Activated T-cell treated with anti-CD3 and anti-CD28 coated beads, Interleukin-2, amount 50 U/mL, for 24 hours (primary cell): Measurements from ENCODE around the gene TPPP.
"Not testable (repeated sequence)": the region's sequence is repeated elsewhere in the genome, so short reads cannot be mapped to it uniquely, and the experiment has no call there.

Experiments
- DNase-seq: peaks from one replicate; pipeline ENCODE4 v3.0.0-alpha.2; 2020
- H3K27ac Mint-ChIP-seq: 2 replicates; pipeline ENCODE4 v1.8.0; 2020; ENCODE audit warnings: mild to moderate bottlenecking, mixed read lengths
- H3K27me3 Mint-ChIP-seq: 2 replicates; pipeline ENCODE4 v1.8.0; 2020; ENCODE audit warnings: mixed read lengths
- H3K36me3 Mint-ChIP-seq: 2 replicates; pipeline ENCODE4 v1.8.0; 2020; ENCODE audit warnings: low read depth, mixed read lengths
- H3K4me1 Mint-ChIP-seq: 2 replicates; pipeline ENCODE4 v1.8.0; 2020; ENCODE audit warnings: low read depth, mixed read lengths
- H3K4me3 Mint-ChIP-seq: 2 replicates; pipeline ENCODE4 v1.8.0; 2020; ENCODE audit warnings: mild to moderate bottlenecking, moderate library complexity, mixed read lengths
- H3K9me3 Mint-ChIP-seq: 2 replicates; pipeline ENCODE4 v1.8.0; 2020; ENCODE audit warnings: mixed read lengths

TPPP gene

DNA sequence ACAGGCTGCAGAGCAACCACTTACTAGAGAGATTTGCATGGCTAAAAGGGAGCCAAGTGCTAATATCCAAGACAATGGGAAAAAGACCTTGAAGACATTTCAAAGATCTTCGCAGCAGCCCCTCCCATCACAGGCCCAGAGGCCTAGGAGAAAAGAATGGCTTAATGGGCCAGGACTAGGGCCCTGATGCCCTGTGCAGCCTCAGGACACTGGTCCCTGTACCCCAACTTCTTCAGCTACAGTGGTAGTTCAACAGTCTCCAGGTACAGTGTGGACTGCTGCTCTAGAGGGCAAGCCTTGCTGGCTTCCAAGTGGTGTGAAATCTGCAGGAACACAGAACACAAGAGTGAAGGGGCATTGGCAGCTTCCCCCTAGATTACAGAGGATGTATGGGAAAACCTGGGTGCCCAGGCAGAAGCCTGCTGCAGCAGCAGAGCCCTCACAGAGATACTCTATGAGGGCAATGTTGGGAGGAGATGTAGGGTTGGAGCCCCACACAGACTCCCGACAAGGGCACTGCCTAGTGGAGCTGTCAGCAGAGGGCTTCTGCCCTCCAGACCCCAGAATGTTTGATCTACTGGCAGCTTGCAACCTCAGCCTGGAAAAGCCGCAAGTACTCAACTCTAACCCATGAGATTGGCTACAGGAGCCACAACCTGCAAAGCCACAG is 15.8 kb upstream of the TPPP start:
- H3K4me3 Mint-ChIP-seq, H3K36me3 Mint-ChIP-seq, H3K9me3 Mint-ChIP-seq, H3K27me3 Mint-ChIP-seq, H3K4me1 Mint-ChIP-seq, H3K27ac Mint-ChIP-seq, DNase-seq: not testable (repeated sequence)

- not testable (repeated sequence) for H3K36me3 Mint-ChIP-seq, H3K4me3 Mint-ChIP-seq, DNase-seq, H3K27ac Mint-ChIP-seq, H3K4me1 Mint-ChIP-seq, H3K27me3 Mint-ChIP-seq, H3K9me3 Mint-ChIP-seq
These were observed 15.2 kb upstream of the TPPP start for GRCh38 chr5:708374-708773.

GRCh38 chr5:706127-706526 is 13.0 kb upstream of the TPPP start:
- H3K4me3 Mint-ChIP-seq, H3K4me1 Mint-ChIP-seq, H3K27me3 Mint-ChIP-seq, H3K9me3 Mint-ChIP-seq, H3K36me3 Mint-ChIP-seq, DNase-seq, H3K27ac Mint-ChIP-seq: not testable (repeated sequence)

DNA sequence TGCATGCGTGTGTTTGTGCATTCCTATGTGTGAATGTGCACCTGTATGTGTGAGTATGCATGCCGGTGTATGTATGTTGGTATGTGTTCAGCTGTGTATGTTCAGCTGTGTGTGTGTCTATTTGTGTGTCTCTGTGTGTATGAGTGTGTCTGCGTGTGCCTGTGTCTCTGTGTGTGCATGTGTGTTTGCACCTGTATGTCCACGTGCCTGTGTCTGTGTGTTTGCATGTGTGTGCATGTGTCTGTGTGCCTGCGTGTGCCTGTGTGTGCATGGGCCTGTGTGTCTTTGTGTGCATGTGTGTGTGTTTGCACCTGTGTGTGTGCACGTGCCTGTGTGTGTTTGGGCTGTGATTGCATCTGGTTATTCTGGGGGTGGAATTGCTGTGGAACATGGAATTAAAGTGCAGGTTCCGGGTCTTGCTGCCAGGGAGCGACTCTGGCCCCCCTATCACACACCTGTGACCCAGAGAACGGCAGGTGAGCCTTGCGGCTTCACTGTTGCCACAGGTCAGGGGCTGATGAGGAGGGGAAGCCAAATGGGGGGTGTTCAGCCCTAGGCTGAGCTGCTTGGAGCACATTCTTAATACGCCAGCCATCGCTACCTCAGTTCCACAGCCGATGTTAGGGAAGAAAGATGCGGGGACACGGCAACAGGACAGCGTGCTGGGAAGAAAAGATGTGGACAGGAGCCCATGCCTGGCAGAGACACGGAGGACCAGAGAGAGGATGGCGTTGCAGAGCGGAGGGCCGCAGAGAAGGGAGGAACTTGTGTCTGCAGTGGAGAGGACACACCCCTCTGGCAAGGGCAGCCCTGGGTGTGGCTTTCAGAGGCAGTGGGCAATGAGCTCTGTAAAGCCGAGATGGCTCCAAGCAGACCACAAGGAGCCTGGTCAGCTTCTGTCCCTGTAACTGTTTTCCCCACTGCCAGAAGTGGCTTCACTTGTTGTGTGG is 3.9 kb upstream of the TPPP start:
- H3K27ac Mint-ChIP-seq, H3K36me3 Mint-ChIP-seq, DNase-seq, H3K9me3 Mint-ChIP-seq, H3K4me1 Mint-ChIP-seq, H3K27me3 Mint-ChIP-seq, H3K4me3 Mint-ChIP-seq: not testable (repeated sequence)

DNA sequence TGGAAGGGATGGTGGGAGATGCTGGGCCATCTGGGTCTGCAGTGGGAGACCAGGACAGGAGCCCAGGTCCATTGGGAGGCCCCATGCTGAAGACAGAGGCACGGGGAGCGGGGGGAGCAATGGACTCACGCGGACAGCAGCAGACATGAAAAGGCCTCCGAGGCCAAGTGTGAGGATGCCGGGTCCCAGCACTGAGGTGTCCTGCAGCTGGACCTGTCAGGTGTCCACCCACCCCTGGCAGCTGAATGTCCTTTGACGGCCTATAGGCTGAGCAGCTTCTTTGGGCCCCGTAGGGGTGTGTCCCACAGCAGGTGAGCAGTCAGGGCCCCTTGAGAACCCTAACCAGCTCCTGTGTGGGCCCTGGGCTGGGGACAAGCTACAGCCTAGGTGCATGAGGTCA is 3.0 kb upstream of the TPPP start:
- not testable (repeated sequence) for H3K36me3 Mint-ChIP-seq, DNase-seq, H3K4me3 Mint-ChIP-seq, H3K9me3 Mint-ChIP-seq, H3K4me1 Mint-ChIP-seq, H3K27ac Mint-ChIP-seq, H3K27me3 Mint-ChIP-seq

DNA sequence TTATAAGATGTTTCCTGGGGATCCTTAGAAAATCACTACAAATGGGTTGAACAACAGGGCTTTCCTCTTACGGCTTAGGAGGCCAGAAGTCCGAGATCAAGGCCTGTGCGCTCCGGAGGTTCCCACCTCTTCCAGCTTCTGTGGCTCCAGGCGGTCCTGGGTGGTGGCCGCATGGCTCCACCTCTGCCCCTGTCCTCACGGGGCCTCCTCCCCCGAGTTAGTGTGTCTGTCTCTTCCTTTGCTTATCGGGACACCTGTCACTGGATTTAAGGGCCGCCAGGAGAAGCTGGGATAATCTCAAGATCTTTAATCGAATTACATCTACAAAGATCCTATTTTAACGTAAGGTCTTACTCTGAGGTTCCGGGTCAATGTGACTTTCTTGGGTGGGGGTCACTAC is 2.3 kb upstream of the TPPP start:
- not testable (repeated sequence) for H3K9me3 Mint-ChIP-seq, H3K27ac Mint-ChIP-seq, H3K36me3 Mint-ChIP-seq, H3K4me1 Mint-ChIP-seq, H3K4me3 Mint-ChIP-seq, DNase-seq, H3K27me3 Mint-ChIP-seq

DNA sequence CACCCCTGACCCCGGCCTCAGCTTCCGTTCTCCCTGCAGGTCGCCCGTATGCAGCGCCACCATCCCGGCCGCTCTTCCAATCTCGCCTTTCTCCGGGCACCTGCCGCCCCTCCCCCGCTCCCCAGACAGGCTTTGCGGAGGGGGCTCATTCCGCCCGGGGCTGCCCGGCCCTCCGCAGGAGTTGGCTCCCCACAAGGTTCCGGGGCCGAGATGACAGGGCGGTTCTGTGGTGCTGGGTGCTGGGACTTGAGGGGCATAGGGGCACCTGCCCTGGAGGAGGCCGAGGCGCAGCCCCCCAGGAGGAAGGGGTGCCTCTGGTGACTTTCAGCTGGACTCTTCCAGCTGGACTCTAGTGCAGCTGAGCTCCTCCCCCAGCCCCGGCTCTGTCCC is 885 bp upstream of the TPPP start:
- H3K36me3 Mint-ChIP-seq, H3K4me1 Mint-ChIP-seq, H3K9me3 Mint-ChIP-seq, H3K27ac Mint-ChIP-seq, H3K27me3 Mint-ChIP-seq: not testable (repeated sequence)
- H3K4me3 Mint-ChIP-seq, result peak overlapping the region; percentile 25
- peak; percentile 53 for DNase-seq

DNA sequence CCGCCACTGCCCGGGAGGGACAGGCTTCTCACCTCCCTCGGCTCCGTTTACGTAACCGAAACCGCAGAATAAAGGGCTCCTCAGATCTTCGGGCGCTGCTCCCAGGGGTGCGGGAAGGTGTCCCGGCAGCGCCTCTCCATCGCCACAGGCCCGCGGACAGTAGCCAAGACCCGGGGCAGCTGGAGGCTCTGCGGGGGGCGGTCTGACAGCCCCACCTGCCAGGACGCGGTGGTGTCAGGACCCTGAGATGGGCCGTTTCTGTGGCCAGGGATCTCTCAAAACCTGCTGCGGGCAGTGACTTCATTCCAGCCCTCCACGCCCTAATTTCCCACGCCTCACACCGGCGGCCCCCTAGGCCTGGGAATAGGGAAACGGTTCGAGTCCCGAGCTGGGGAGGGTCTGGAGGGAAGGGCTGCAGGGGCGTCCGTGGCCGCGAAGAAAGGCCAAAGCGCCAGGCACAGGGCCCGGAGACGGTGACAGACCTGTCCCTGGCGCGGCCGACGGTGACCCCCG is 567 bp downstream of the TPPP start:
- H3K4me3 Mint-ChIP-seq, H3K9me3 Mint-ChIP-seq, H3K27me3 Mint-ChIP-seq, H3K36me3 Mint-ChIP-seq, DNase-seq, H3K4me1 Mint-ChIP-seq, H3K27ac Mint-ChIP-seq: not testable (repeated sequence)

DNA sequence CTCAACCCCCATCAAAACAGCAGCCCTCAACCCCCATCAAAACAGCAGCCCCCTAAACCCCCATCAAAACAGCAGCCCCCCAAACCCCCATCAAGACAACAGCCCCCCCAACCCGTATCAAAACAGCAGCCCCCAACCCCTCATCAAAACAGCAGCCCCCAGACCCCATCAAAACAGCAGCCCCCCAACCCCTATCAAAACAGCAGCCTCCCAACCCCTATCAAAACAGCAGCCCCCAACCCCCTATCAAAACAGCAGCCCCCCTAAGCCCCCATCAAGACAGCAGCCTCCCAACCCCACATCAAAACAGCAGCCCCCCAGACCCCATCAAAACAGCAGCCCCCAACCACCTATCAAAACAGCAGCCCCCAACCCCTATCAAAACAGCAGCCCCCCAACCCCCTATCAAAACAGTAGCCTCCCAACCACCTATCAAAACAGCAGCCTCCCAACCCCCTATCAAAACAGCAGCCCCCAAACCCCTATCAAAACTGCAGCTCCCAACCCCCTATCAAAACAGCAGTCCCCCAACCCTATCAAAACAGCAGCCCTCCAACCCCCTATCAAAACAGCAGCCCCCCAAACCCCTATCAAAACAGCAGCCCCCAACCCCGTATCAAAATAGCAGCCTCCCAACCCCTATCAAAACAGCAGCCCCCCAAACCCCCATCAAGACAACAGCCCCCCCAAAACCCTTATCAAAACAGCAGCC is 1.2 kb downstream of the TPPP start:
- no peaks in the 10 kb centered on the region for H3K4me1 Mint-ChIP-seq
- no peak overlapping the region for H3K27ac Mint-ChIP-seq

DNA sequence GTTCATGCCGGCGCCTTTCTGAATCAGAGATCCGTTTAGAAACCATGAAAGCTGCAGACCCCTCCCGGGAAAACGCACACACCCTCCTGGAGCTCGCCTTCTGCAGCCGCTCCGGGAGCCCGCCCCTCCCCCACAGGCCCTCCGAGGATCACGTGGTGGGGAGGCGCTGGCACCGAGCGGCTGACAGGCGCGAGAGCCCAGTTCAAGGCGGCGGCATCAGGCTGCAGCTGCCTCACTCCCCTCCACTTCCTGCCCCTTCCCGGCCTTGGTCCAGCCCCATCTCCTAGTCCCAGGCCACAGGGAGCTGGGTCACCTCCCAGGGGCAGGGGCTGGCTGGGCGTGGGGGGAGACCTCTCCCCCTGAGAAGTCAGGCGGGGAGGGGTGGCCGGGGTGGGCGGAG is 2.1 kb downstream of the TPPP start:
- H3K27ac Mint-ChIP-seq, H3K27me3 Mint-ChIP-seq, DNase-seq, H3K4me3 Mint-ChIP-seq, H3K36me3 Mint-ChIP-seq, H3K9me3 Mint-ChIP-seq, H3K4me1 Mint-ChIP-seq: not testable (repeated sequence)

More for the DNA sequence above, 1.2 kb downstream of the TPPP start:
- H3K9me3 Mint-ChIP-seq, result no peaks in the 10 kb centered on the region
- no peak overlapping the region for H3K4me3 Mint-ChIP-seq
- H3K27me3 Mint-ChIP-seq, result peaks cover 2% of the 10 kb centered on the region
- no peak for DNase-seq
- H3K36me3 Mint-ChIP-seq, result no peaks in the 10 kb centered on the region

DNA sequence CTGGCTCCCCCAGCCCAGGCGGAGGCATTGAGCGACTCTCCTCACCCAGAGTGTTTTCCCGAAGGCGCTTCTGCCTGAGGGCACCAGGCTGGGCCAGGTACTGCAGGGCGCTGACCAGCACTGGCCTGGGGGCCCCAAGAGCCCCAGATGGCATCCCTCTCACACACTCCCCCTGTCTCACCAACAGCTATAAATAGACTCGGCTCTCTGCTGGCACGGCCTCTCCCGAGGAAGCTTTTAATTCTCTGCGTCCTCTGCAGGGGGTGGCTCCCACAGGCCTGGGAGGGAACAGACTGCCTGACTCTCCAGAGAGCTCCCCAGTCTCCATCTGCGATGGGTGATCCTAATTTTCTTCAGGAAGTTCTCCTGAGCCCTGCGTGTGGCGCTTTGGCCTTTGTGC is 2.9 kb downstream of the TPPP start:
- H3K27ac Mint-ChIP-seq, H3K36me3 Mint-ChIP-seq: not testable (repeated sequence)

DNA sequence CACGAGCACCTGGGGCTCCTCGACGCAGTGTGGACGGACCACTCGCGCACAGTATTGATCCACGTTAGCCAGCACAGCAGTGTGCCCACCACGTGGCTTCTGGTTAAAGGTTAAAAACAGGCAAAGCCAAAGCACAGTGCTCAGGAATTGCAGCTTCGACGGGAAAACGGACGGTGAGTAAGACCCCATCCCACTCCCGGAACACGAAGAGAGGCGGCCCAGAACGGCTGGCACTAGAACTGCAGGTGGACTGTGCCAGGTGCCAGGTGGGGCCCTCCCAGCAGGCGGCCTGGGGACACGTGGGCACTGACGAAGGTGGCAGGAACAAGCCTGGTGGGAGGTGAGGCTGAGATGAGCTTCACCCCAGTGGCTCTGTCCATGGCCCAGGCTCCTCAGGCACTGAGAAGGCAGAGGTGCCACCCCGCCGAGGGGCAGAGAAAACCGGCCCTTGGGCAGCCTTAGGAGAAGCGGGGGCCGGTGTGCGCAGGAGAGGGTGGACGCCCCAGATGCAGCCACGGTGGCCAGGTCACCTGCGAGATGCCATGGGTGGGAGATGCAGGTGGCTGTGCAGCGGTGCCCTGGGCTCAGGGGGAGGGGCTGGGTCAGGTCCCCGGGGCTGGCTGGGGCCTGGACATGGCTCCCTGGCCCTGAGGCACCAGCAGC is 4.7 kb downstream of the TPPP start:
- H3K9me3 Mint-ChIP-seq, H3K36me3 Mint-ChIP-seq, H3K27me3 Mint-ChIP-seq, H3K4me1 Mint-ChIP-seq, DNase-seq, H3K4me3 Mint-ChIP-seq, H3K27ac Mint-ChIP-seq: not testable (repeated sequence)

More for the DNA sequence above, 2.9 kb downstream of the TPPP start:
- DNase-seq, H3K4me1 Mint-ChIP-seq, H3K4me3 Mint-ChIP-seq, H3K27me3 Mint-ChIP-seq, H3K9me3 Mint-ChIP-seq: not testable (repeated sequence)

GRCh38 chr5:686936-687335 is 6.2 kb downstream of the TPPP start:
- not testable (repeated sequence) for H3K36me3 Mint-ChIP-seq, H3K4me3 Mint-ChIP-seq, DNase-seq

DNA sequence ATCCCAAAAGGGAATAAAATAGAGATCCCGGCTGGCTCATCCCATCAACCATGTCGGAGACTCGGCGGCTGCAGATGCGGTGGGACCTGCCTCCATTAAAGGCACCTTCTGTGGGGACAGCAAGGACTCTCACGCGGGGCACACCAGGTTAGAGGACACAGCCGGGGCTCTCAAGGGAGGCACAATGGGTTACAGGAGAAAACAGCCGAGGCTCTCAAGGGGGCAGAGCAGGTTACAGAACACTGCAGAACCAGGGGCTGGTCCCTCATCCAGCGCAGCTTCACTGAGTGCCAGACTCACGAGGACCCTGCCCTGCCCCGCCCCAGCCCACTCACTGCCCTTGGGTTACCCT is 7.0 kb downstream of the TPPP start:
- H3K36me3 Mint-ChIP-seq, H3K27me3 Mint-ChIP-seq, DNase-seq, H3K4me3 Mint-ChIP-seq, H3K9me3 Mint-ChIP-seq, H3K27ac Mint-ChIP-seq, H3K4me1 Mint-ChIP-seq: not testable (repeated sequence)

More at GRCh38 chr5:686936-687335, 6.2 kb downstream of the TPPP start:
- not testable (repeated sequence) for H3K4me1 Mint-ChIP-seq, H3K27ac Mint-ChIP-seq, H3K9me3 Mint-ChIP-seq, H3K27me3 Mint-ChIP-seq
